Hepatocyte (in vitro differentiated cells): Measurements from ENCODE around the gene CHD6. TPM values are rescaled to one million over a fixed set of nuclear protein-coding genes. Genes with fewer than 3 reads are reported as not detected.

Experiments
- DNase-seq: peaks from one replicate; pipeline ENCODE4 v3.0.0-alpha.2; 2016; ENCODE audit warnings: low spot score
- H2AFZ ChIP-seq: fragments of 200-600 bp; sonication (generic); 2 replicates; pipeline ENCODE4 v1.6.0; 2016; ENCODE audit warnings: antibody characterized with exemption, mild to moderate bottlenecking
- H3K27ac ChIP-seq: fragments of 200-600 bp; sonication (generic); 2 replicates; pipeline ENCODE4 v1.5.1; 2016; ENCODE audit warnings: mild to moderate bottlenecking
- H3K27me3 ChIP-seq: fragments of 200-600 bp; sonication (generic); 2 replicates; pipeline ENCODE4 v1.6.1; 2016
- H3K36me3 ChIP-seq: fragments of 200-600 bp; sonication (generic); replicated peaks from 2 replicates; pipeline ENCODE4 v1.5.1; 2016; ENCODE audit warnings: low read depth; ENCODE audit not compliant: insufficient read depth
- H3K4me1 ChIP-seq: fragments of 200-600 bp; sonication (generic); 2 replicates; pipeline ENCODE4 v1.5.1; 2016; ENCODE audit warnings: mild to moderate bottlenecking, moderate library complexity; ENCODE audit not compliant: insufficient read depth
- H3K4me2 ChIP-seq: fragments of 200-600 bp; sonication (generic); 2 replicates; pipeline ENCODE4 v1.6.0; 2016
- H3K4me3 ChIP-seq: fragments of 200-600 bp; sonication (generic); 2 replicates; pipeline ENCODE4 v1.5.1; 2016; ENCODE audit warnings: mild to moderate bottlenecking
- H3K79me2 ChIP-seq: fragments of 200-600 bp; sonication (generic); 2 replicates; pipeline ENCODE4 v1.6.0; 2017; ENCODE audit warnings: mild to moderate bottlenecking
- H3K9me2 ChIP-seq: fragments of 200-600 bp; sonication (generic); replicated peaks from 2 replicates; pipeline ENCODE4 v1.6.0; 2017; ENCODE audit warnings: mild to moderate bottlenecking; ENCODE audit not compliant: insufficient read depth
- H3K9me3 ChIP-seq: fragments of 200-600 bp; sonication (generic); 2 replicates; pipeline ENCODE4 v1.5.1; 2016; ENCODE audit warnings: low read depth, mild to moderate bottlenecking
- H4K20me1 ChIP-seq: fragments of 200-600 bp; sonication (generic); 2 replicates; pipeline ENCODE4 v1.6.0; 2016; ENCODE audit warnings: mild to moderate bottlenecking; ENCODE audit not compliant: insufficient read depth, poor library complexity, severe bottlenecking
- CTCF ChIP-seq: fragments of 200-600 bp; sonication (generic); IDR thresholded peaks from 2 replicates; pipeline ENCODE4 v1.5.1; 2016; ENCODE audit warnings: antibody characterized with exemption, mild to moderate bottlenecking; ENCODE audit not compliant: poor library complexity
- EZH2 ChIP-seq: fragments of 200-600 bp; sonication (generic); IDR thresholded peaks from 2 replicates; pipeline ENCODE4 v1.6.1; 2016; ENCODE audit warnings: antibody characterized with exemption, mild to moderate bottlenecking, borderline replicate concordance
- EZH2phosphoT487 ChIP-seq: fragments of 200-600 bp; sonication (generic); IDR thresholded peaks from one replicate; pipeline ENCODE4 v1.6.1; 2018; ENCODE audit warnings: antibody characterized with exemption, mild to moderate bottlenecking, low read depth, moderate library complexity; ENCODE audit not compliant: unreplicated experiment, severe bottlenecking
- WGBS: methylation state at CpG from one replicate; pipeline ENCODE4 v1.1.6; 2016; ENCODE audit warnings: low lambda C conversion rate; ENCODE audit errors: missing lambda C conversion rate; 5-methylcytosine and 5-hydroxymethylcytosine counted together
- polyA plus RNA-seq: library from polyadenylated mRNA; unstranded; fragments of >200 nt; fragmentation: Nextera tagmentation; extraction: Ambion mirVana; gene quantifications from 2 replicates; pipeline ENCODE4 v1.2.1, GENCODE V29; 2016
- total RNA-seq: library from RNA; depleted of rRNA; stranded (reverse); fragments of >200 nt; gene quantifications from 2 replicates; pipeline ENCODE4 v1.2.3, GENCODE V29; 2014

CHD6 gene
- total and polyA plus RNA-seq, 2 experiments from 2014 or later, result 31.0 to 56.0 TPM

- Histone ChIP-seq H3K9me2 (no peaks in the 10 kb centered on the region), H3K4me1 (peaks cover 12% of the 10 kb centered on the region), H2AFZ (no peak overlapping the region), H3K27ac (peak overlapping the region; percentile 16), H4K20me1 (peaks cover 20% of the 10 kb centered on the region), H3K9me3 (no peaks in the 10 kb centered on the region), H3K79me2 (peaks cover 99% of the 10 kb centered on the region), H3K36me3 (no peaks in the 10 kb centered on the region), H3K27me3 (no peaks in the 10 kb centered on the region), H3K4me3 (no peak overlapping the region), H3K4me2 (peak overlapping the region; percentile 50)
- no peak for TF ChIP-seq EZH2phosphoT487
- no peak for TF ChIP-seq CTCF
- TF ChIP-seq EZH2, result no peak
- WGBS, result 89% methylated on average over 8 of the region's 8 CpGs
- no peak for DNase-seq
These were observed 23.5 kb downstream of the CHD6 start for GRCh38 chr20:41594514-41595322.

- Histone ChIP-seq H3K27me3 (no peaks in the 10 kb centered on the region), H3K9me2 (no peaks in the 10 kb centered on the region), H3K9me3 (no peaks in the 10 kb centered on the region), H3K4me2 (no peak overlapping the region), H3K36me3 (no peaks in the 10 kb centered on the region), H4K20me1 (peaks cover 11% of the 10 kb centered on the region), H3K4me1 (peaks cover 5% of the 10 kb centered on the region), H3K4me3 (no peak overlapping the region), H3K27ac (no peak overlapping the region), H2AFZ (no peak overlapping the region), H3K79me2 (peaks cover 97% of the 10 kb centered on the region)
- DNase-seq, result no peak
- WGBS, result 93% methylated on average over 3 of the region's 3 CpGs
- TF ChIP-seq EZH2phosphoT487 (no peak), CTCF (no peak), EZH2 (no peak)
These were observed 25.5 kb downstream of the CHD6 start for GRCh38 chr20:41592516-41593216.

- Histone ChIP-seq H3K79me2 (peaks cover 97% of the 10 kb centered on the region), H3K27me3 (no peaks in the 10 kb centered on the region), H2AFZ (no peak overlapping the region), H4K20me1 (no peaks in the 10 kb centered on the region), H3K4me2 (no peak overlapping the region), H3K4me1 (no peaks in the 10 kb centered on the region), H3K27ac (no peak overlapping the region), H3K36me3 (no peaks in the 10 kb centered on the region), H3K9me3 (peaks cover 6% of the 10 kb centered on the region), H3K4me3 (no peak overlapping the region), H3K9me2 (no peaks in the 10 kb centered on the region)
- WGBS, result 98% methylated on average over 3 of the region's 3 CpGs
- TF ChIP-seq EZH2phosphoT487 (no peak), EZH2 (no peak), CTCF (no peak)
- no peak for DNase-seq
These were observed 30.2 kb downstream of the CHD6 start for GRCh38 chr20:41587956-41588355.
